Esophagus squamous epithelium (tissue), 4 donors: ENCODE measurements around the gene DPP3.

ENCODE experiments used
- POLR2A ChIP-seq, 4 donors: fragments of 450-650 bp; IDR thresholded peaks; one replicate each; pipeline ENCODE4 v1.6.1; 2017; ENCODE audit warnings: antibody characterized with exemption in 4 of 4, mild to moderate bottlenecking in 4 of 4, moderate library complexity in 3 of 4
- TF ChIP-seq, protein P1 (sequence below), 6 experiments: fragments of 450-650 bp in 4 of 6; fragments of 200-600 bp in 2 of 6; sonication (generic) in 2 of 6; IDR thresholded peaks; one replicate each; pipeline ENCODE4 v1.5.1; 2016 to 2019; ENCODE audit warnings: antibody characterized with exemption in 6 of 6, mild to moderate bottlenecking in 4 of 6, moderate library complexity in 4 of 6

DNA sequence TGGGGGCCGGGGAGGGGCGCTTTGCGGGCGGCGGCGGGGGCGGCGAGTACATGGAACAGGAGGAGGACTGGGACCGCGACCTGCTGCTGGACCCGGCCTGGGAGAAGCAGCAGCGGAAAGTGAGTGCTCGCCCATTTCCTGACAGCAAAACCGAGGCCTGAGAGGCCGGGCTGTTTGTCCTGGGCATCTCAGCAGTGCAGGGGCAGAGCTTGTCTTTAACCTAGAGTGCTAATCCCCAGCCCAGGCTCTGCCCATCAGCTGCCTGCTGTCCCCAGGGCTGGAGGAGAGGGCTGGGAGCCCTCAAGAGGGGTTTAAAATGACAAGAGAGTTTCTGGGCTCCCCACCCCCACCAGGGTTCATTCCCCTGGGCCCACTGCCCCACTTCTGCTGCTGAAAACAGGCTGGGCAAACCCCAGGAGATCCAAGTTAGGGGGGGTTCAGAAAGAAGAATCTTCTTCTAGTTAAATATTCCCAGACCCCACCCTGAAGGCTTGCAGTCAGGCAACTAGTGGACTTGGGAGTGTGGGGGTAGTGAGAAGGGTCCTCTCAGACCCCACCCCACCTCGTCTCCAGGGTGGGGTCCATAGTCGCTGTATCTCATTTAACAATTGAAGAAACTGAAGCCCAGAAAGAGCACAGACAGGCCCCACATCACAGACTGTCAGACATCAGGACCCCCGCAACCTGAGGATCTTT lies 66.9 kb downstream of the DPP3 start:
- TF ChIP-seq, protein P1, sequence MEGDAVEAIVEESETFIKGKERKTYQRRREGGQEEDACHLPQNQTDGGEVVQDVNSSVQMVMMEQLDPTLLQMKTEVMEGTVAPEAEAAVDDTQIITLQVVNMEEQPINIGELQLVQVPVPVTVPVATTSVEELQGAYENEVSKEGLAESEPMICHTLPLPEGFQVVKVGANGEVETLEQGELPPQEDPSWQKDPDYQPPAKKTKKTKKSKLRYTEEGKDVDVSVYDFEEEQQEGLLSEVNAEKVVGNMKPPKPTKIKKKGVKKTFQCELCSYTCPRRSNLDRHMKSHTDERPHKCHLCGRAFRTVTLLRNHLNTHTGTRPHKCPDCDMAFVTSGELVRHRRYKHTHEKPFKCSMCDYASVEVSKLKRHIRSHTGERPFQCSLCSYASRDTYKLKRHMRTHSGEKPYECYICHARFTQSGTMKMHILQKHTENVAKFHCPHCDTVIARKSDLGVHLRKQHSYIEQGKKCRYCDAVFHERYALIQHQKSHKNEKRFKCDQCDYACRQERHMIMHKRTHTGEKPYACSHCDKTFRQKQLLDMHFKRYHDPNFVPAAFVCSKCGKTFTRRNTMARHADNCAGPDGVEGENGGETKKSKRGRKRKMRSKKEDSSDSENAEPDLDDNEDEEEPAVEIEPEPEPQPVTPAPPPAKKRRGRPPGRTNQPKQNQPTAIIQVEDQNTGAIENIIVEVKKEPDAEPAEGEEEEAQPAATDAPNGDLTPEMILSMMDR (IDR thresholded peaks at IDR 0.05) = no peak
- no peak for TF ChIP-seq POLR2A (IDR thresholded peaks at IDR 0.05)
